Measurements from ENCODE around the gene ERC2. TPM values are rescaled to one million over a fixed set of nuclear protein-coding genes. Genes with fewer than 3 reads are reported as not detected.
A peak's percentile ranks its signal among the peaks of the same experiment; 100 is the strongest.

The ERC2 gene
- total RNA-seq, 3 donors from 2014 or later, result 0.16 TPM; not detected in 2

DNA sequence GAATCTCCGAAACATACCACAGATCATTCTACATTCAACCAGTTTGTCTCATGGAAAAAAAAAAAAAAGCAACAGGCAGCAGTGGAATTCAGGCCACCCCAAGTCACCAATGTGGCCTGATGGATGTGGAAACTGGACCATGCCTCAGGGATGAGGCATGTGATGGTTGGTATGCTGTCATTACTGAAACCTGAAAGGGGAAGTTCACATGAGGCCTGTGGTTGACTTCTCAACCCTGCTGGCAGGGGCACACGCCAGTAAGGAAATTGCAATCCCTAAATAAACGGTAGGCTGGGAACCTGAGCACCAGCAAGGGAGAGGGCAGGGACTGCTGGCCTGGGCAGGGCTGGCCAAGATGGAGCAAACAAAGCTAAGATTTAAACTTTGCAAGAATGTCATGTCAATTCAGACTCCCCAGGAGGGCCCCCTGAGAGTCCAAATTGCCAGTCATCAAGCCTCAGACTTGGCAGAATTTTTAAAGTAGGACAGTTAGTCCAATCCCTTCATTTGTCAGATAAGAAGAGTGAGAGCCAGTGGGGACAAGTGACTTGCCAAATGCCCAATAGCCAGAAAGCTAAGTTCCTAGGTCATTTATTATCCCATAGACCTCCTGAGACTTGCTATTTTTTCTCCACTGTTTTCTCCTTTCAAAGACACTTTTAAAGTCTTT is 310.4 kb downstream of the ERC2 start:
- no peaks in the 10 kb centered on the region for H3K36me3 Mint-ChIP-seq (ENCODE audit: insufficient read depth)
- no peak overlapping the region for H3K4me3 Mint-ChIP-seq
- no peaks in the 10 kb centered on the region for H3K27me3 Mint-ChIP-seq (ENCODE audit: low read depth)
- ATAC-seq, result no peak
- no peak for DNase-seq
- H3K4me1 Mint-ChIP-seq (ENCODE audit: low read depth), result no peaks in the 10 kb centered on the region
- peaks cover 9% of the 10 kb centered on the region for H3K9me3 Mint-ChIP-seq

DNA sequence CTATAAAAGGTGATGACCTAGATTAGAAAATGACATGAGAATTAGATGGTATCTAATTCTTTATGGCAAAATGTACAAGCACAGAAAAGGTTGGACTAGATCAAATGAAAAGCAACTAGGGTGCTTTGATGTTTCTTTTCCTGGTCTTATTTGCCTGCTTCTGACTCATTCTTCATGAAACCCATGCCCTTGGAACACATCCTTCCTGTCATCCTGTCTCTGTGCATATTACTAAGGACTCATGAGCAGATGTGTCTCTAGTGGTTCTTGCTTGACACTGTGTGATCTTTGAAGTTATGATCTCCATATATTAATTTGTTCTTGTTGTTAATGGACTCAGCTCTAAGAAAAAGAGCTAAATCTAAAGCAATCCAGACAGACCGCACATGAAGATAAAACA is 314.0 kb downstream of the ERC2 start:
- ATAC-seq, result no peak
- H3K9me3 Mint-ChIP-seq, result no peaks in the 10 kb centered on the region

DNA sequence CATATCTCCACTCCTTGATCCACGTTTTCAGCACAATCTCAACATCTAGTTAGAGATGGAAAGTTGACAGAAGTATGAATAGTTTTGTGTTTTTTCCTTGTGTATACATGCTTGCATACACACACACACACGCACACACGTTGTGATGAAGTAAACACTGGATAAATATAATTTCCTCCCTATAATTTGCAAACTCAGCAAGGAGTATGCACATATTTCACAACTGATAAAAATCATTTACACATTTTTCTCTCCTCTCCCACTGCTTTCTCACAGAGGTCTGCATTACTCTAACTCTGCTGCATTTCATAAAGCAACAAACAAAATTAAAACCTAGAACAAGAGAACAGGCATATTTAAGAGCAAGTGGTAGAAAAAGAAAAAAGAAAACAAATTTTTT is 320.9 kb downstream of the ERC2 start:
- ATAC-seq, result no peak
- no peaks in the 10 kb centered on the region for H3K9me3 Mint-ChIP-seq
- DNase-seq, result no peak
- H3K4me3 Mint-ChIP-seq, result no peak overlapping the region
- peaks cover 3% of the 10 kb centered on the region for H3K27me3 Mint-ChIP-seq (ENCODE audit: low read depth)
- no peaks in the 10 kb centered on the region for H3K36me3 Mint-ChIP-seq (ENCODE audit: insufficient read depth)
- no peaks in the 10 kb centered on the region for H3K4me1 Mint-ChIP-seq (ENCODE audit: low read depth)

More for the DNA sequence above, 314.0 kb downstream of the ERC2 start:
- DNase-seq, result no peak
- H3K36me3 Mint-ChIP-seq (ENCODE audit: insufficient read depth), result no peaks in the 10 kb centered on the region
- no peak overlapping the region for H3K4me3 Mint-ChIP-seq
- H3K4me1 Mint-ChIP-seq (ENCODE audit: low read depth), result no peaks in the 10 kb centered on the region
- H3K27me3 Mint-ChIP-seq (ENCODE audit: low read depth), result peaks cover 3% of the 10 kb centered on the region

GRCh38 chr3:56145410-56145809 is 322.9 kb downstream of the ERC2 start:
- Mint-ChIP-seq H3K4me3 (no peak overlapping the region), H3K4me1 (ENCODE audit: low read depth) (no peaks in the 10 kb centered on the region), H3K27me3 (ENCODE audit: low read depth) (peaks cover 1% of the 10 kb centered on the region), H3K9me3 (no peaks in the 10 kb centered on the region), H3K36me3 (ENCODE audit: insufficient read depth) (no peaks in the 10 kb centered on the region)
- ATAC-seq (no peak), DNase-seq (no peak)

GRCh38 chr3:56144805-56145204 is 323.5 kb downstream of the ERC2 start:
- DNase-seq, result no peak
- Mint-ChIP-seq H3K27me3 (ENCODE audit: low read depth) (peaks cover 1% of the 10 kb centered on the region), H3K4me3 (no peak overlapping the region), H3K36me3 (ENCODE audit: insufficient read depth) (no peaks in the 10 kb centered on the region), H3K9me3 (no peaks in the 10 kb centered on the region), H3K4me1 (ENCODE audit: low read depth) (no peaks in the 10 kb centered on the region)
- no peak for ATAC-seq

- no peaks in the 10 kb centered on the region for H3K36me3 Mint-ChIP-seq (ENCODE audit: insufficient read depth)
- H3K27me3 Mint-ChIP-seq (ENCODE audit: low read depth), result no peaks in the 10 kb centered on the region
- DNase-seq, result no peak
- no peaks in the 10 kb centered on the region for H3K4me1 Mint-ChIP-seq (ENCODE audit: low read depth)
- ATAC-seq, result no peak
- H3K4me3 Mint-ChIP-seq, result no peak overlapping the region
- no peaks in the 10 kb centered on the region for H3K9me3 Mint-ChIP-seq
Observed at GRCh38 chr3:56137415-56137814, 330.9 kb downstream of the ERC2 start.

DNA sequence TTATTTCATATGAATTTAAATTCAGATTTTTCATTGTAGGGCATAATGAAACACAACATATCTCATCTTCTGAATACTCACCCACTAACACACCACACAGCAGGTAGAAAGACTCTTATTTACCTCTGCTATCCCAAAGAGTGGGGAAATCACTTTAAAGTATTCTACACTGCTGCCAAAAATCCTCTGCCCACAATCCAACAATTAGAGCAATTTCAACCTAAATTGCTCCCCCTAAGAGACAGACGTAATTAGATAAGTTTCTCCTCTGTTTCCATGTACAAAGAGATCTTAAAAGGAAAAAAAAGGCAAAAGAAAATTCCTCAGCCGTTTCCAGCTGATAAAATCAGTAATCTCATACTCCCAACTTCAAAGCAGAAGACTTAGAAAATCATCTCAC is 331.8 kb downstream of the ERC2 start:
- Mint-ChIP-seq H3K36me3 (ENCODE audit: insufficient read depth) (no peaks in the 10 kb centered on the region), H3K4me3 (no peak overlapping the region), H3K4me1 (ENCODE audit: low read depth) (no peaks in the 10 kb centered on the region), H3K27me3 (ENCODE audit: low read depth) (no peaks in the 10 kb centered on the region), H3K9me3 (no peaks in the 10 kb centered on the region)
- no peak for ATAC-seq
- DNase-seq, result no peak

GRCh38 chr3:56135941-56136340 is 332.3 kb downstream of the ERC2 start:
- Mint-ChIP-seq H3K9me3 (no peaks in the 10 kb centered on the region), H3K4me1 (ENCODE audit: low read depth) (no peaks in the 10 kb centered on the region), H3K27me3 (ENCODE audit: low read depth) (no peaks in the 10 kb centered on the region), H3K36me3 (ENCODE audit: insufficient read depth) (no peaks in the 10 kb centered on the region), H3K4me3 (no peak overlapping the region)
- DNase-seq (no peak), ATAC-seq (no peak)

- H3K36me3 Mint-ChIP-seq (ENCODE audit: insufficient read depth), result no peaks in the 10 kb centered on the region
- ATAC-seq, result no peak
- no peaks in the 10 kb centered on the region for H3K4me1 Mint-ChIP-seq (ENCODE audit: low read depth)
- no peaks in the 10 kb centered on the region for H3K9me3 Mint-ChIP-seq
- H3K27me3 Mint-ChIP-seq (ENCODE audit: low read depth), result no peaks in the 10 kb centered on the region
- DNase-seq, result no peak
- H3K4me3 Mint-ChIP-seq, result no peak overlapping the region
Observed at GRCh38 chr3:56133423-56133822, 334.8 kb downstream of the ERC2 start.

- DNase-seq (no peak), ATAC-seq (no peak)
- no peaks in the 10 kb centered on the region for H3K36me3 Mint-ChIP-seq (ENCODE audit: insufficient read depth)
- no peak overlapping the region for H3K4me3 Mint-ChIP-seq
- no peaks in the 10 kb centered on the region for H3K9me3 Mint-ChIP-seq
- no peaks in the 10 kb centered on the region for H3K4me1 Mint-ChIP-seq (ENCODE audit: low read depth)
- no peaks in the 10 kb centered on the region for H3K27me3 Mint-ChIP-seq (ENCODE audit: low read depth)
Observed at GRCh38 chr3:56132762-56133161, 335.5 kb downstream of the ERC2 start.

GRCh38 chr3:56131974-56132590 is 336.2 kb downstream of the ERC2 start:
- no peaks in the 10 kb centered on the region for H3K4me1 Mint-ChIP-seq (ENCODE audit: low read depth)
- no peak for DNase-seq
- H3K9me3 Mint-ChIP-seq, result no peaks in the 10 kb centered on the region
- ATAC-seq, result peak; percentile 54 to 67
- no peak overlapping the region for H3K4me3 Mint-ChIP-seq
- H3K36me3 Mint-ChIP-seq (ENCODE audit: insufficient read depth), result no peaks in the 10 kb centered on the region
- no peaks in the 10 kb centered on the region for H3K27me3 Mint-ChIP-seq (ENCODE audit: low read depth)

DNA sequence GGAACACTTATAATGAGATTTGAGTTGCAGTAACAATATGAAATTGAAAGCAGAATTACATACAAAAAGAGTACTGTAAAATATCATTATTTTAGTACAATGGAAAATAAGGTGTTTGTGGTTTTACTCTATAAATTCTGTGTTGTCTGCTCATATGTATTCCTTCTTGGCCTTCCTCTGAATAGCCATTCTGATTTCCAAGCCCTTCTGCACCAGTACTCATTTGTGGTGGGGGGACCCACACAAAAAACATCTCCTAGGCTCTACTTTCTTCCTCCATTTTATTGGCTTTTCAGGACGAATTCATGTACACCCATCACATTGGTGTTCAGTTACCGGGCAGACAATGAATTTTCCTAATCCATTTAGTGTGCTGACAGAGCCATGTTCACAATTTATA is 338.2 kb downstream of the ERC2 start:
- no peak overlapping the region for H3K4me3 Mint-ChIP-seq
- no peaks in the 10 kb centered on the region for H3K27me3 Mint-ChIP-seq (ENCODE audit: low read depth)
- no peaks in the 10 kb centered on the region for H3K36me3 Mint-ChIP-seq (ENCODE audit: insufficient read depth)
- H3K4me1 Mint-ChIP-seq (ENCODE audit: low read depth), result no peaks in the 10 kb centered on the region
- no peaks in the 10 kb centered on the region for H3K9me3 Mint-ChIP-seq
- no peak for ATAC-seq
- DNase-seq, result no peak

DNA sequence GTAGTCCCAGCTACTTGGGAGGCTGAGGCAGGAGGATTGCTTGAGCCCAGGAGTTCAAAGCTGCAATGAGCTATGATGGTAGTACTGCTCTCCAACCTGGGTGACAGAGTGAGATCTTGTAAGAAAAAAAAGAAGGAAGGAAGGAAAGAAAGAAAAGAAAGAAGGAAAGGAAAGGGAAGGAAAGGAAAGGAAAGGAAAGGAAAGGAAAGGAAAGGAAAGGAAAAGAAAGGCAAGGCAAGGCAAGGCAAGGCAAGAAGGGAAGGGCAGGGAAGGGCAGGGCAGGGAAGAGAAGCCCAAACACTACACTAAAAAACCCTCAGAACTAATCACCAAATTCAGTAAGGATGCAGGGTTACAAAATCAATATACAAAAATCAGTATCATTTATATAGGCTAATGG is 341.6 kb downstream of the ERC2 start:
- no peak overlapping the region for H3K4me3 Mint-ChIP-seq
- H3K36me3 Mint-ChIP-seq (ENCODE audit: insufficient read depth), result no peaks in the 10 kb centered on the region
- H3K9me3 Mint-ChIP-seq, result peaks cover 4% of the 10 kb centered on the region
- ATAC-seq (no peak), DNase-seq (no peak)
- H3K4me1 Mint-ChIP-seq (ENCODE audit: low read depth), result no peaks in the 10 kb centered on the region
- H3K27me3 Mint-ChIP-seq (ENCODE audit: low read depth), result peaks cover 3% of the 10 kb centered on the region

- ATAC-seq, result no peak
Observed at GRCh38 chr3:56125358-56126005, 342.8 kb downstream of the ERC2 start.

GRCh38 chr3:56124546-56124945 is 343.7 kb downstream of the ERC2 start:
- H3K9me3 Mint-ChIP-seq, result peaks cover 4% of the 10 kb centered on the region
- DNase-seq, result no peak
- no peak for ATAC-seq
- no peak overlapping the region for H3K4me3 Mint-ChIP-seq
- H3K36me3 Mint-ChIP-seq (ENCODE audit: insufficient read depth), result no peaks in the 10 kb centered on the region
- no peaks in the 10 kb centered on the region for H3K4me1 Mint-ChIP-seq (ENCODE audit: low read depth)
- peaks cover 3% of the 10 kb centered on the region for H3K27me3 Mint-ChIP-seq (ENCODE audit: low read depth)

More at GRCh38 chr3:56125358-56126005, 342.8 kb downstream of the ERC2 start:
- H3K27me3 Mint-ChIP-seq (ENCODE audit: low read depth), result peaks cover 3% of the 10 kb centered on the region
- H3K4me1 Mint-ChIP-seq (ENCODE audit: low read depth), result no peaks in the 10 kb centered on the region
- no peaks in the 10 kb centered on the region for H3K36me3 Mint-ChIP-seq (ENCODE audit: insufficient read depth)
- H3K4me3 Mint-ChIP-seq, result no peak overlapping the region
- DNase-seq, result no peak
- H3K9me3 Mint-ChIP-seq, result peaks cover 4% of the 10 kb centered on the region
